RWPE1 (cell line): Measurements from ENCODE around the gene TRMT2B.
A peak's percentile ranks its signal among the peaks of the same experiment; 100 is the strongest.

ENCODE experiments used
- CTCF ChIA-PET: fragments of 350-600 bp; sonication (Branson Sonifier 250); formaldehyde crosslinking; extraction: SDS; loops from one replicate; lab custom pipeline; 2021; lab: Yijun Ruan, JAX
- POLR2A ChIA-PET: fragments of 400-600 bp; formaldehyde crosslinking; extraction: SDS; loops from one replicate; lab custom pipeline; 2020; ENCODE audit warnings: antibody characterized with exemption; ENCODE audit not compliant: low non-redundant PET; lab: Yijun Ruan, JAX
- DNase-seq: peaks from one replicate; pipeline ENCODE4 v3.0.0; 2012; ENCODE audit warnings: low spot score
- H3K27ac ChIP-seq: fragments of 450-650 bp; 2 replicates; pipeline ENCODE4 v1.5.1; 2017
- TF ChIP-seq, protein P1 (sequence below): fragments of 450-650 bp; conservative IDR thresholded peaks from 2 replicates; pipeline ENCODE4 v1.5.1; 2017; ENCODE audit warnings: low read depth, mild to moderate bottlenecking

TRMT2B gene

DNA sequence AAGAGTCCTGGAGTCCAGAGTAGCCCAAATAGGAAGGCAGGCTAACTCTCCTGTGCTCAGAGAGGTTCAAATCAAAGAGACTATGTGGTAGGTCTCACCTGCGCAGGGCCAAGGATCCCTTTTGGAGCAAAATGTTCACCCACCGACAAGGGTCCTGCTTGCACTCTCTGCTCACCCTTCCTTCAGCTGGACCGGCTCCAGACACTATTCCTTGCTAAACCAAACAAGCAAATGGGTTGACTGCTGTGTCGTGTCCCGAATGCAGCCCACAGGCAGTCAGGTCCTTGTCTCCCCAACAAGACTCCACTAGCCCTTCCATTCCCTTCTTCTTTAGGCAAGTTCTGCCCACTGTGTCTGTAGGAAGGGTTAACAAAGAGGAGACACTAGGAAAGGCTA, 760 bp downstream of the TRMT2B start:
- ChIA-PET POLR2A (no interaction called here), CTCF (no interaction called here)
- TF ChIP-seq, protein P1, sequence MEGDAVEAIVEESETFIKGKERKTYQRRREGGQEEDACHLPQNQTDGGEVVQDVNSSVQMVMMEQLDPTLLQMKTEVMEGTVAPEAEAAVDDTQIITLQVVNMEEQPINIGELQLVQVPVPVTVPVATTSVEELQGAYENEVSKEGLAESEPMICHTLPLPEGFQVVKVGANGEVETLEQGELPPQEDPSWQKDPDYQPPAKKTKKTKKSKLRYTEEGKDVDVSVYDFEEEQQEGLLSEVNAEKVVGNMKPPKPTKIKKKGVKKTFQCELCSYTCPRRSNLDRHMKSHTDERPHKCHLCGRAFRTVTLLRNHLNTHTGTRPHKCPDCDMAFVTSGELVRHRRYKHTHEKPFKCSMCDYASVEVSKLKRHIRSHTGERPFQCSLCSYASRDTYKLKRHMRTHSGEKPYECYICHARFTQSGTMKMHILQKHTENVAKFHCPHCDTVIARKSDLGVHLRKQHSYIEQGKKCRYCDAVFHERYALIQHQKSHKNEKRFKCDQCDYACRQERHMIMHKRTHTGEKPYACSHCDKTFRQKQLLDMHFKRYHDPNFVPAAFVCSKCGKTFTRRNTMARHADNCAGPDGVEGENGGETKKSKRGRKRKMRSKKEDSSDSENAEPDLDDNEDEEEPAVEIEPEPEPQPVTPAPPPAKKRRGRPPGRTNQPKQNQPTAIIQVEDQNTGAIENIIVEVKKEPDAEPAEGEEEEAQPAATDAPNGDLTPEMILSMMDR = no peak

DNA sequence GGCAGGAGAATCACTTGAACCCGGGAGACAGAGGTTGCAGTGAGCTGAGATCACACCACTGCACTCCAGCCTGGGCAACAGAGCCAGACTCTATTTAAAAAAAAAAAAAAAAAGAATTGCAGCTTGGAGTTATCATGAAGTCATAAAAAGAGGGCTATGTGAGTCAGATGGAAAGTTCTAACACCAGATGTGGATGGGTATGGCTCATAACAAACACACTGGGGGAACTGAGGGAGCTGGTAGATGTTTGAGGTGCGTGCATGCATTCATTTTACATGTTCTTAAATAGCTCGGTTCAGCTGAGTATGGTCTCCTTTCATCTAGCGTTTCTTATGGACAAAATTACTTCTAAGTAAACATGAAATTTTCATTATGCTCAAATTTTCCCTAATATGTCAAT, 11.7 kb downstream of the TRMT2B start:
- TF ChIP-seq, protein P1 = no peak
- no peak overlapping the region for H3K27ac ChIP-seq
- ChIA-PET CTCF (no interaction called here), POLR2A (no interaction called here)
- DNase-seq = no peak

More for the DNA sequence above, 760 bp downstream of the TRMT2B start:
- peak overlapping the region; percentile 87 for H3K27ac ChIP-seq
- DNase-seq = peak; percentile 0

GRCh38 chrX:101037231-101037630, 14.7 kb downstream of the TRMT2B start:
- H3K27ac ChIP-seq = no peak overlapping the region
- ChIA-PET CTCF (no interaction called here), POLR2A (no interaction called here)
- DNase-seq = no peak
- TF ChIP-seq, protein P1 = no peak

- no peak for DNase-seq
- CTCF ChIA-PET = no interaction called here
- TF ChIP-seq, protein P1 = no peak
- POLR2A ChIA-PET = no interaction called here
- H3K27ac ChIP-seq = no peak overlapping the region
Measured at GRCh38 chrX:101029665-101030064, 22.2 kb downstream of the TRMT2B start.

DNA sequence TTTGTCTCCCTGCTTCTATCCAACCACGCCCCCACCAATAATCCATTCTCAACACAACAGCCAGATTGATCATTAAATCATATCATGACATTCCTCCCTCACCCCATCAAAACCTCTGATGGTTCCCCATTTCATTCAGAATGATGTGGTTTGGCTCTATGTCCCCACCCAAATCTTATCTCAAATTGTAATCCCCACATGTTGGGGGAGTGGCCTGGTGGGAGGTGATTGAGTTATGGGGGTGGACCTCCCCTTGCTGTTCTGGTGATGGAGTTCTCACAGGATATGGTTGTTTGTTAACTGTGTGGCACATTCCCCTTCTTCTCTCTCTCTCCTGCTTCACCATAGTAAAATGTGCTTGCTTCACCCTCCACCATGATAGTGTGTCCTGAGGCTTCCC, 23.3 kb downstream of the TRMT2B start:
- no peak for DNase-seq
- ChIA-PET POLR2A (no interaction called here), CTCF (no interaction called here)
- TF ChIP-seq, protein P1 = no peak
- H3K27ac ChIP-seq = no peak overlapping the region

DNA sequence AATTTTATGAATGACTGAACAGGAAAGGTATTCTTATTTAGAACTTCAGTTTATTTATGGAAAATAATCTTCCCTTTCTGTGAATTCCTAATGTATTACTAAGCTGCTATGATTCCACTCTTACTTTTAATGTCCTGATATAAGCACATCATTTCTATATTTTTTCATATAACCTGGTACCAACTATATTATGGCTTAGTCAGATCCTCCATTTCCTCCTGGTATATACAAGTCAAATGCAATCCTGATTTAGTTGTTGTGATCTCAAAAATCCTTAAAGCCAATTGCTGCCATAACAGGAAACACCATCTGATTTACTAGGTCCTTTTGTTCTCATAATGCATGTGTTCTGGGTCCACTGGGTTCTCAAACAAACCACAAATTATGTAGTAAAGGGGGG, 26.8 kb downstream of the TRMT2B start:
- ChIA-PET CTCF (no interaction called here), POLR2A (no interaction called here)
- TF ChIP-seq, protein P1 = no peak
- DNase-seq = no peak
- H3K27ac ChIP-seq = no peak overlapping the region
